Measurements from ENCODE around the gene PAX8. TPM values are rescaled to one million over a fixed set of nuclear protein-coding genes. Genes with fewer than 3 reads are reported as not detected.

PAX8 gene
- total RNA-seq, 6 experiments from 2014 or later, result 0.33 to 6.7 (median 5.1) TPM

- Mint-ChIP-seq H3K27ac (peak overlapping the region; percentile 67), H3K27me3 (ENCODE audit: insufficient read depth) (peaks cover 4% of the 10 kb centered on the region; the same call in 1 of the 2 replicates), H3K4me3 (peak overlapping the region; percentile 17; the same call in 1 of the 2 replicates), H3K4me1 (ENCODE audit: low read depth) (peaks cover 52% of the 10 kb centered on the region), H3K36me3 (ENCODE audit: low read depth) (no peaks in the 10 kb centered on the region), H3K9me3 (no peaks in the 10 kb centered on the region)
- no peak for DNase-seq
- TF ChIP-seq, protein P1, sequence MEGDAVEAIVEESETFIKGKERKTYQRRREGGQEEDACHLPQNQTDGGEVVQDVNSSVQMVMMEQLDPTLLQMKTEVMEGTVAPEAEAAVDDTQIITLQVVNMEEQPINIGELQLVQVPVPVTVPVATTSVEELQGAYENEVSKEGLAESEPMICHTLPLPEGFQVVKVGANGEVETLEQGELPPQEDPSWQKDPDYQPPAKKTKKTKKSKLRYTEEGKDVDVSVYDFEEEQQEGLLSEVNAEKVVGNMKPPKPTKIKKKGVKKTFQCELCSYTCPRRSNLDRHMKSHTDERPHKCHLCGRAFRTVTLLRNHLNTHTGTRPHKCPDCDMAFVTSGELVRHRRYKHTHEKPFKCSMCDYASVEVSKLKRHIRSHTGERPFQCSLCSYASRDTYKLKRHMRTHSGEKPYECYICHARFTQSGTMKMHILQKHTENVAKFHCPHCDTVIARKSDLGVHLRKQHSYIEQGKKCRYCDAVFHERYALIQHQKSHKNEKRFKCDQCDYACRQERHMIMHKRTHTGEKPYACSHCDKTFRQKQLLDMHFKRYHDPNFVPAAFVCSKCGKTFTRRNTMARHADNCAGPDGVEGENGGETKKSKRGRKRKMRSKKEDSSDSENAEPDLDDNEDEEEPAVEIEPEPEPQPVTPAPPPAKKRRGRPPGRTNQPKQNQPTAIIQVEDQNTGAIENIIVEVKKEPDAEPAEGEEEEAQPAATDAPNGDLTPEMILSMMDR (IDR thresholded peaks at IDR 0.05), result no peak
Observed at GRCh38 chr2:113212245-113213060, 66.3 kb downstream of the PAX8 start.

- peak; percentile 76 for DNase-seq
- TF ChIP-seq, protein P1 (IDR thresholded peaks at IDR 0.05), result no peak
- Mint-ChIP-seq H3K27ac (peak overlapping the region; percentile 67), H3K4me1 (ENCODE audit: low read depth) (peaks cover 47% of the 10 kb centered on the region), H3K4me3 (peak overlapping the region; percentile 21), H3K27me3 (ENCODE audit: insufficient read depth) (peaks cover 4% of the 10 kb centered on the region; the same call in 1 of the 2 replicates), H3K36me3 (ENCODE audit: low read depth) (no peaks in the 10 kb centered on the region), H3K9me3 (no peaks in the 10 kb centered on the region)
Observed at GRCh38 chr2:113211226-113212105, 67.3 kb downstream of the PAX8 start.

DNA sequence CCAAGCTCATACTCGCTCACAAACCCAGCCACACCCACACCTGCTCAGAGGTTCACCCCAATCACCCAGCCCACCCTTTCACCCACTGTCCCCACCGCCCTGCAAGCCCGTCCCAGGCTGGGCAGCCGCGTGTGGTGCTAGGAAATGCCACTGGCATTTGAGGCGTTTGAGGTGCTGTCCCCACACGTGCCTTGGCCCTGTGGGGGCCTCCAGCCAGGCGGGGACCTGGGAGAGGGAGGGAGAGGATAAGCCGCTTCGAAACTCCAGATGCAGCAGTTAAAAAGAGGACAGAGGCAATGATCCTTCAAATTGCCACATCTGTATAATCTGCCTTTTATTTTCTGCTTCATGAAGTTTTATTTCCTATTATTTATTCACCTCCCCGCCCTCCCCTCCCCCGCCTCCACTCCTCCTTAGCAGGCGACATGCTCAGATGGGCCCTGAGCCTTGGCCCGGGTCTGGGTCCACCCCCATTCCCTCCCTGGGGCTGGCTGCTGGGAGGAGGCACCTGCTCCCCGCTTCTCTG lies 69.0 kb downstream of the PAX8 start:
- Mint-ChIP-seq H3K4me3 (peak overlapping the region; percentile 22; the same call in 1 of the 2 replicates), H3K4me1 (ENCODE audit: low read depth) (peaks cover 47% of the 10 kb centered on the region), H3K9me3 (no peaks in the 10 kb centered on the region), H3K27ac (peak overlapping the region; percentile 68), H3K36me3 (ENCODE audit: low read depth) (no peaks in the 10 kb centered on the region), H3K27me3 (ENCODE audit: insufficient read depth) (peaks cover 4% of the 10 kb centered on the region; the same call in 1 of the 2 replicates)
- TF ChIP-seq, protein P1 (IDR thresholded peaks at IDR 0.05), result no peak
- DNase-seq, result no peak

- DNase-seq, result peak; percentile 37
- H3K36me3 Mint-ChIP-seq (ENCODE audit: low read depth), result no peaks in the 10 kb centered on the region
- no peaks in the 10 kb centered on the region for H3K9me3 Mint-ChIP-seq
- peak overlapping the region; percentile 22; the same call in 1 of the 2 replicates for H3K4me3 Mint-ChIP-seq
- TF ChIP-seq, protein P1 (IDR thresholded peaks at IDR 0.05), result no peak
- H3K27me3 Mint-ChIP-seq (ENCODE audit: insufficient read depth), result peaks cover 6% of the 10 kb centered on the region; the same call in 1 of the 2 replicates
- H3K4me1 Mint-ChIP-seq (ENCODE audit: low read depth), result peaks cover 49% of the 10 kb centered on the region
- H3K27ac Mint-ChIP-seq, result peak overlapping the region; percentile 68
Observed at GRCh38 chr2:113209011-113209645, 69.6 kb downstream of the PAX8 start.

GRCh38 chr2:113208396-113208795 lies 70.3 kb downstream of the PAX8 start:
- Mint-ChIP-seq H3K27me3 (ENCODE audit: insufficient read depth) (peaks cover 6% of the 10 kb centered on the region; the same call in 1 of the 2 replicates), H3K4me3 (no peak overlapping the region), H3K9me3 (no peaks in the 10 kb centered on the region), H3K27ac (no peak overlapping the region; the same call in 1 of the 2 replicates), H3K4me1 (ENCODE audit: low read depth) (peaks cover 55% of the 10 kb centered on the region), H3K36me3 (ENCODE audit: low read depth) (no peaks in the 10 kb centered on the region)
- TF ChIP-seq, protein P1 (IDR thresholded peaks at IDR 0.05), result no peak
- no peak for DNase-seq

Measured in HFFc6 (cell line).